ENCODE measurements around the gene IGSF1. TPM values are rescaled to one million over a fixed set of nuclear protein-coding genes. Genes with fewer than 3 reads are reported as not detected.

Gene IGSF1
- total and polyA plus RNA-seq, 2 of the 4 experiments (the other 2 are of a cell fraction): not detected

GRCh38 chrX:131279197-131279596 lies 9.9 kb downstream of the IGSF1 start:
- H4K5ac ChIP-seq (ENCODE audit: low read depth, low read length): no peak overlapping the region
- H2BK120ac ChIP-seq (ENCODE audit: low read depth, low read length): no peak overlapping the region
- no peak overlapping the region for H3K4me3 ChIP-seq (ENCODE audit: insufficient read depth, low read depth, low read length)
- H3K36me3 ChIP-seq (ENCODE audit: control insufficient read depth, insufficient read depth, low read length): no peaks in the 10 kb centered on the region
- no peak overlapping the region for H2AFZ ChIP-seq (replicated peaks; ENCODE audit: low read length, poor library complexity)
- H2BK20ac ChIP-seq (ENCODE audit: low read depth, low read length): no peak overlapping the region
- no peak overlapping the region for H3K4me2 ChIP-seq (ENCODE audit: low read depth, low read length)
- H3K18ac ChIP-seq (ENCODE audit: low read depth, low read length): no peak overlapping the region
- in situ Hi-C loops (cut with MboI; ENCODE audit: low sequenced_read_pairs) (no loop called here), intact Hi-C loops (cut with micrococcal nuclease) (no loop called here), dilution Hi-C loops (cut with HindIII; ENCODE audit: low sequenced_read_pairs, unreplicated experiment) (no loop called here)
- no TSS peak for BruUV-seq (replicated peaks)
- no peak overlapping the region for H2AK9ac ChIP-seq (replicated peaks; ENCODE audit: low read depth, low read length, poor library complexity)
- H3K27me3 ChIP-seq (ENCODE audit: control insufficient read depth, insufficient read depth, low read length): peaks cover 3% of the 10 kb centered on the region; the same call in 1 of the 2 replicates
- H2AK5ac ChIP-seq (ENCODE audit: low read depth, low read length): no peak overlapping the region
- no peak overlapping the region for H4K91ac ChIP-seq (ENCODE audit: insufficient read depth, low read depth, low read length)
- no peak overlapping the region for H3K14ac ChIP-seq (replicated peaks; ENCODE audit: low read depth, low read length)
- H3K79me1 ChIP-seq (ENCODE audit: low read depth in 1 of 2, low read length in 2 of 2): no peaks in the 10 kb centered on the region
- H3K56ac ChIP-seq (ENCODE audit: extremely low read depth, insufficient read depth, low read length): no peak overlapping the region
- no peak overlapping the region for H3K4ac ChIP-seq (ENCODE audit: low read depth, low read length)
- no peaks in the 10 kb centered on the region for H3K4me1 ChIP-seq (ENCODE audit: control insufficient read depth, insufficient read depth, low read length)
- no peak overlapping the region for H3K23ac ChIP-seq (ENCODE audit: low read depth, low read length)
- TF ChIP-seq MXI1 (IDR thresholded peaks at IDR 0.05; ENCODE audit: borderline replicate concordance, low read depth, low read length) (no peak), CHD1 (IDR thresholded peaks at IDR 0.05; ENCODE audit: low read depth, low read length) (no peak), FOS (IDR thresholded peaks at IDR 0.05; ENCODE audit: low read depth, low read length) (no peak), CEBPB (IDR thresholded peaks at IDR 0.05; ENCODE audit: low read depth, low read length) (no peak), USF2 (IDR thresholded peaks at IDR 0.05; ENCODE audit: low read depth, low read length) (no peak), ELK1 (IDR thresholded peaks at IDR 0.05; ENCODE audit: borderline replicate concordance, low read depth, low read length) (no peak), CTCF (conservative IDR thresholded peaks at IDR 0.05; ENCODE audit: low read depth, low read length) (no peak), RAD21 (IDR thresholded peaks at IDR 0.05; ENCODE audit: low read length) (no peak), RCOR1 (IDR thresholded peaks at IDR 0.05; ENCODE audit: insufficient replicate concordance, low read length) (no peak), NFE2L2 (IDR thresholded peaks at IDR 0.05; ENCODE audit: low read depth, low read length) (no peak), MAZ (IDR thresholded peaks at IDR 0.05; ENCODE audit: borderline replicate concordance, low read depth, low read length) (no peak), SMC3 (IDR thresholded peaks at IDR 0.05; ENCODE audit: low read depth, low read length) (no peak), POLR2A (IDR thresholded peaks at IDR 0.05; ENCODE audit: low read depth, low read length) (no peak), RFX5 (IDR thresholded peaks at IDR 0.05; ENCODE audit: low read depth, low read length) (no peak), BHLHE40 (IDR thresholded peaks at IDR 0.05; ENCODE audit: low read depth, low read length) (no peak), MAFK (IDR thresholded peaks at IDR 0.05; ENCODE audit: low read depth, low read length) (no peak)
- H3K27ac ChIP-seq (ENCODE audit: insufficient read depth, low read length): no peak overlapping the region
- DNase-seq (no peak), ATAC-seq (ENCODE audit: low read depth) (no peak)
- WGBS, 2 experiments (ENCODE audit: extremely low coverage in 2 of 2, insufficient read length in 1 of 2): no CpG with 5 or more reads among the region's 10 CpGs
- no peak overlapping the region for H2BK5ac ChIP-seq (ENCODE audit: low read depth, low read length, poor library complexity, severe bottlenecking)
- H3K9ac ChIP-seq (ENCODE audit: low read depth, low read length): no peak overlapping the region
- no peaks in the 10 kb centered on the region; the same call in 1 of the 2 replicates for H4K20me1 ChIP-seq (ENCODE audit: insufficient read depth, low read length)
- H3K9me3 ChIP-seq (ENCODE audit: control insufficient read depth, insufficient read depth, low read length): peaks cover 3% of the 10 kb centered on the region; the same call in 1 of the 2 replicates
- no peak overlapping the region for H2BK15ac ChIP-seq (ENCODE audit: low read depth, low read length)
- no peak overlapping the region for H4K8ac ChIP-seq (ENCODE audit: low read depth in 2 of 2, low read length in 2 of 2)
- ChIA-PET POLR2A (ENCODE audit: unreplicated experiment) (no interaction called here), CTCF (no interaction called here)
- H3K9me1 ChIP-seq (ENCODE audit: insufficient read depth, low read length): no peaks in the 10 kb centered on the region

Data from IMR-90 (cell line).